Gastroesophageal sphincter (tissue), 3 donors: ENCODE results near the gene SIDT1.

Experiments
- CTCF ChIP-seq, 4 experiments: fragments of 200-600 bp in 2 of 4; fragments of 450-650 bp in 2 of 4; sonication (generic) in 1 of 4; IDR thresholded peaks; one replicate each; pipeline ENCODE4 v1.5.1; 2017 to 2019; ENCODE audit warnings: antibody characterized with exemption in 4 of 4, mild to moderate bottlenecking in 2 of 4, moderate library complexity in 2 of 4
- POLR2A ChIP-seq, 2 donors: fragments of 450-650 bp; IDR thresholded peaks; one replicate each; pipeline ENCODE4 v1.6.1; 2017; ENCODE audit warnings: antibody characterized with exemption in 2 of 2, mild to moderate bottlenecking in 2 of 2, moderate library complexity in 1 of 2
- POLR2AphosphoS5 ChIP-seq: sonication (generic); formaldehyde crosslinking; IDR thresholded peaks from one replicate; pipeline ENCODE4 v1.6.1; 2017; ENCODE audit warnings: antibody characterized with exemption

GRCh38 chr3:113643583-113643982 is 111.2 kb downstream of the SIDT1 start:
- TF ChIP-seq CTCF (IDR thresholded peaks at IDR 0.05), result no peak
- no peak for TF ChIP-seq POLR2A (IDR thresholded peaks at IDR 0.05)
- TF ChIP-seq POLR2AphosphoS5, result no peak
